HUES6 (cell line): ENCODE data around the gene ELOB.

ENCODE experiments used
- H3K27ac ChIP-seq: 2 replicates; pipeline ENCODE4 v1.7.0; 2013; ENCODE audit warnings: low read depth, mild to moderate bottlenecking, low read length, inconsistent platforms
- H3K27me3 ChIP-seq: 2 replicates; pipeline ENCODE4 v1.6.1; 2013; ENCODE audit warnings: low read length; ENCODE audit not compliant: control insufficient read depth, insufficient read depth
- H3K36me3 ChIP-seq: 2 replicates; pipeline ENCODE4 v1.6.1; 2013; ENCODE audit warnings: low read length; ENCODE audit not compliant: control insufficient read depth, insufficient read depth
- H3K4me1 ChIP-seq: 2 replicates; pipeline ENCODE4 v1.6.1; 2013; ENCODE audit warnings: low read length; ENCODE audit not compliant: control insufficient read depth, insufficient read depth
- H3K4me3 ChIP-seq: 2 replicates; pipeline ENCODE4 v1.5.1; 2013; ENCODE audit warnings: low read depth, low read length
- H3K9ac ChIP-seq: one replicate; pipeline ENCODE4 v1.6.1; 2013; ENCODE audit warnings: mild to moderate bottlenecking, low read length
- H3K9me3 ChIP-seq: 2 replicates; pipeline ENCODE4 v1.6.1; 2013; ENCODE audit warnings: low read depth, low read length; ENCODE audit not compliant: control insufficient read depth, insufficient read depth

ELOB gene

DNA sequence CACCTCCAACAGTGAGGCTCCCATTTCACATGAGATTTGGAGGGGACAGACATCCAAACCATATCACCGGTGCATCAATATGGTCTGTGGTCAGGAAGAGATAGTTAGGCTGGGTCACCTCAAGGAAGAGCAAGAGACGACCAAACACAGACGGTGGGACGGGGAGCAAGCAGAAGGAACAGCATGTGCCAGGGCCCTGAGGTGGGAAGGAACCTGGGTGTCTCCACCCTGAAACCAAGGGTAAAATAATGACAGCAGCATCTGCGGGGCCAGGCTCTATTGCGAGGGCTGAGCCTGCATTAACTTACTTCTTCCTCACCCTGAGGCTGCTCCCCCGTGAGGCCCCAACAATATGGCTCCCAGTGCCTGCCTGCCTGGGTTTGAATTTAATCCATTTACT lies 31.1 kb upstream of the ELOB start:
- H3K27me3 ChIP-seq, result peaks cover 14% of the 10 kb centered on the region; the same call in 1 of the 2 replicates

GRCh38 chr16:2806286-2806685 lies 29.2 kb upstream of the ELOB start:
- Histone ChIP-seq H3K9ac (no peak overlapping the region), H3K27me3 (peaks cover 11% of the 10 kb centered on the region; the same call in 1 of the 2 replicates), H3K27ac (no peak overlapping the region), H3K4me1 (no peaks in the 10 kb centered on the region), H3K36me3 (no peaks in the 10 kb centered on the region), H3K9me3 (peaks cover 25% of the 10 kb centered on the region), H3K4me3 (no peak overlapping the region)

More for the DNA sequence above, 31.1 kb upstream of the ELOB start:
- H3K9ac ChIP-seq, result no peak overlapping the region
- H3K36me3 ChIP-seq, result no peaks in the 10 kb centered on the region
- H3K27ac ChIP-seq, result no peak overlapping the region
- H3K9me3 ChIP-seq, result peaks cover 19% of the 10 kb centered on the region
- H3K4me1 ChIP-seq, result peaks cover 8% of the 10 kb centered on the region; the same call in 1 of the 2 replicates
- no peak overlapping the region for H3K4me3 ChIP-seq

GRCh38 chr16:2804728-2805127 lies 27.6 kb upstream of the ELOB start:
- H3K4me1 ChIP-seq, result no peaks in the 10 kb centered on the region
- H3K9me3 ChIP-seq, result peaks cover 25% of the 10 kb centered on the region
- no peak overlapping the region for H3K27ac ChIP-seq
- peaks cover 10% of the 10 kb centered on the region; the same call in 1 of the 2 replicates for H3K27me3 ChIP-seq
- no peak overlapping the region for H3K4me3 ChIP-seq
- H3K36me3 ChIP-seq, result no peaks in the 10 kb centered on the region
- H3K9ac ChIP-seq, result no peak overlapping the region

- Histone ChIP-seq H3K36me3 (no peaks in the 10 kb centered on the region), H3K4me3 (no peak overlapping the region), H3K27me3 (peaks cover 10% of the 10 kb centered on the region; the same call in 1 of the 2 replicates), H3K9me3 (peaks cover 25% of the 10 kb centered on the region), H3K9ac (no peak overlapping the region), H3K4me1 (no peaks in the 10 kb centered on the region), H3K27ac (no peak overlapping the region)
These were observed 26.6 kb upstream of the ELOB start for GRCh38 chr16:2803545-2804195.

GRCh38 chr16:2799859-2800226 lies 22.8 kb upstream of the ELOB start:
- H3K36me3 ChIP-seq, result no peaks in the 10 kb centered on the region
- H3K9ac ChIP-seq, result no peak overlapping the region
- no peak overlapping the region for H3K4me3 ChIP-seq
- no peak overlapping the region for H3K27ac ChIP-seq
- no peaks in the 10 kb centered on the region for H3K27me3 ChIP-seq
- no peaks in the 10 kb centered on the region for H3K4me1 ChIP-seq
- H3K9me3 ChIP-seq, result peaks cover 21% of the 10 kb centered on the region

DNA sequence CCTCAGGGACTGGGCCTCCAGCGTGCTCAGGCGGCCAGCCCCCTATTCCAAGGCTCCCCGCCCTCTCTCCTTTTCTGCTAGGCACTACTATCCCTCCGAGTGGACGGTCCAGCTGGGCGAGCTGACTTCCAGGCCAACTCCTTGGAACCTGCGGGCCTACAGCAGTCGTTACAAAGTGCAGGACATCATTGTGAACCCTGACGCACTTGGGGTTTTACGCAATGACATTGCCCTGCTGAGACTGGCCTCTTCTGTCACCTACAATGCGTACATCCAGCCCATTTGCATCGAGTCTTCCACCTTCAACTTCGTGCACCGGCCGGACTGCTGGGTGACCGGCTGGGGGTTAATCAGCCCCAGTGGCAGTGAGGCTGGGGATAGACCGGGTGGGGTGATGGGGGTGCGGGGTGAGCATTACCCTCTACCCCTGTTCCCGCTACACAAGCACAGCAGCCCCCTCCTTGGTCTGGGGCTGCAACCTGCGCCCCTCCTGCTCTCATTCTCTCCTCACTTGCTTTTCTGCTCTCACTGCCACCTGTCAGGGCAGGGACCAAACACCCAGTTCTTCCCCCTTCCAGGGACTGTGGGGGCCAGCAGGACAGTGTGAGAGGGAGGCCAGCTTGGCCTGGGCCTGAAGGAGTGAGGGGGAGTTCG lies 22.3 kb upstream of the ELOB start:
- no peaks in the 10 kb centered on the region for H3K27me3 ChIP-seq
- no peak overlapping the region for H3K27ac ChIP-seq
- H3K36me3 ChIP-seq, result no peaks in the 10 kb centered on the region
- H3K4me3 ChIP-seq, result no peak overlapping the region
- H3K9ac ChIP-seq, result no peak overlapping the region
- peaks cover 16% of the 10 kb centered on the region for H3K9me3 ChIP-seq
- H3K4me1 ChIP-seq, result no peaks in the 10 kb centered on the region

DNA sequence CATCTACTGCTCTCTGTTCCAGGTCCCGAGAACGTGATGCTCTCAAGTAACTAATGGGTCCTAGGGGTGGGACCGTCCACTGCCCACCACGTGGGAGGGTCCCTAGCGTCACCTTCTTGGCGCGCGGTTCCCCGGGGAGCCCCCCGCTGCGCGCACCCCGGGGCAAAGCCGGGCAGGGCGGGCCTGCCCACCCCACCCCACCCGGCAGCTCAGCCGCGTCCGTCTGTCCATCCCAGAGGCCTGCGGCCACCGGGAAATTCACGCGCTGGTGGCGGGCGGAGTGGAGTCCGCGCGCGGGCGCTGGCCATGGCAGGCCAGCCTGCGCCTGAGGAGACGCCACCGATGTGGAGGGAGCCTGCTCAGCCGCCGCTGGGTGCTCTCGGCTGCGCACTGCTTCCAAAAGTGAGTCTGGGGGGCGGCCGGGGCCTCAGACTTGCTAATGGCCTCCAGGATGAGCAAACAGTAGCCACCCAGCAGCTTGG lies 21.7 kb upstream of the ELOB start:
- H3K9me3 ChIP-seq, result peaks cover 10% of the 10 kb centered on the region; the same call in 1 of the 2 replicates
- H3K27ac ChIP-seq, result no peak overlapping the region
- H3K27me3 ChIP-seq, result no peaks in the 10 kb centered on the region
- no peaks in the 10 kb centered on the region for H3K4me1 ChIP-seq
- H3K4me3 ChIP-seq, result no peak overlapping the region
- no peaks in the 10 kb centered on the region for H3K36me3 ChIP-seq
- no peak overlapping the region for H3K9ac ChIP-seq

- H3K4me1 ChIP-seq, result no peaks in the 10 kb centered on the region
- H3K9ac ChIP-seq, result no peak overlapping the region
- no peak overlapping the region for H3K4me3 ChIP-seq
- H3K27ac ChIP-seq, result no peak overlapping the region
- no peaks in the 10 kb centered on the region for H3K36me3 ChIP-seq
- no peaks in the 10 kb centered on the region for H3K9me3 ChIP-seq
- no peaks in the 10 kb centered on the region for H3K27me3 ChIP-seq
These were observed 18.5 kb upstream of the ELOB start for GRCh38 chr16:2795395-2796143.

GRCh38 chr16:2792940-2793339 lies 15.9 kb upstream of the ELOB start:
- Histone ChIP-seq H3K27me3 (peaks cover 7% of the 10 kb centered on the region), H3K27ac (no peak overlapping the region), H3K4me1 (no peaks in the 10 kb centered on the region)

DNA sequence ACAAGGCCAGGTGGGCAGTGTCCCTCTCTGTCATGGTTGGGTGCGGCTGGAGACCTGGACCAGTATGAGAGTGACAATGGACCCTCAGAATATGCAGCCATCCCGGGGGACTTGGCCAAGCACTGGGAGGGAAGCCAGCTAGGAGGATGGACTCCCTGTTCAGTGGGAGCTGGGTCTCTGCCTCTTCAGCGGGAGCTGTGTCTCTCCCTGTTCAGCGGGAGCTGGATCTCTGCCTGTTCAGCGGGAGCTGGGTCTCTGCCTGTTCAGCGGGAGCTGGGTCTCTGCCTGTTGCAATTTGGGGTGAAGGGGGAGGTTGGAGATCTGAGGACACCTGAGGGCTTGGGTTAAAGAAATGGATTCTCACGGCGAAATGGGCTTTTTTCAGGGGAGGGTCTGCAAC lies 14.1 kb upstream of the ELOB start:
- Histone ChIP-seq H3K4me1 (0 out of 2 replicates have a peak, but pooled peaks cover 2% of the 10 kb centered on the region), H3K27me3 (peaks cover 15% of the 10 kb centered on the region), H3K9ac (no peak overlapping the region), H3K36me3 (no peaks in the 10 kb centered on the region), H3K9me3 (no peaks in the 10 kb centered on the region), H3K27ac (no peak overlapping the region), H3K4me3 (no peak overlapping the region)

More at GRCh38 chr16:2792940-2793339, 15.9 kb upstream of the ELOB start:
- H3K9me3 ChIP-seq, result no peaks in the 10 kb centered on the region
- H3K4me3 ChIP-seq, result no peak overlapping the region
- H3K9ac ChIP-seq, result no peak overlapping the region
- no peaks in the 10 kb centered on the region for H3K36me3 ChIP-seq

- H3K27me3 ChIP-seq, result peaks cover 20% of the 10 kb centered on the region
- no peak overlapping the region for H3K4me3 ChIP-seq
- H3K4me1 ChIP-seq, result 0 out of 2 replicates have a peak, but pooled peaks cover 7% of the 10 kb centered on the region
- H3K9me3 ChIP-seq, result no peaks in the 10 kb centered on the region
- H3K27ac ChIP-seq, result no peak overlapping the region
- no peak overlapping the region for H3K9ac ChIP-seq
- no peaks in the 10 kb centered on the region for H3K36me3 ChIP-seq
These were observed 13.6 kb upstream of the ELOB start for GRCh38 chr16:2790631-2791030.
